Astrocyte (in vitro differentiated cells and primary cell): ENCODE data around the gene PPP1CC.

ENCODE experiments used
- CTCF ChIP-seq: IDR thresholded peaks from 2 replicates; pipeline ENCODE4 v1.5.1; 2011; ENCODE audit warnings: low read depth, mild to moderate bottlenecking, inconsistent platforms, low read length, moderate library complexity; ENCODE audit not compliant: insufficient read depth
- EZH2 ChIP-seq: IDR thresholded peaks from 2 replicates; pipeline ENCODE4 v1.6.1; 2012; ENCODE audit warnings: mild to moderate bottlenecking, low read length, inconsistent platforms; ENCODE audit not compliant: insufficient read depth

GRCh38 chr12:110750784-110751461, 8.2 kb upstream of the PPP1CC start:
- TF ChIP-seq CTCF, result no peak
- no peak for TF ChIP-seq EZH2
